Tibial nerve (tissue), 4 donors: ENCODE data around the gene MLLT10. TPM values are rescaled to one million over a fixed set of nuclear protein-coding genes. Genes with fewer than 3 reads are reported as not detected.

Experiments used
- DNase-seq, 2 donors: peaks; one replicate each; pipeline ENCODE4 v3.0.0-alpha.2; 2019; ENCODE audit warnings: low spot score in 2 of 2
- H3K27ac ChIP-seq, 4 donors: fragments of 200-600 bp; sonication (generic) in 3 of 4; one replicate each; pipeline ENCODE4 v1.5.1; 2017 to 2019; ENCODE audit warnings: mild to moderate bottlenecking in 1 of 4
- H3K27me3 ChIP-seq, 2 donors: fragments of 200-600 bp; sonication (generic) in 1 of 2; one replicate each; pipeline versions ENCODE4 v1.5.1 to v1.6.0; 2017 to 2019
- H3K36me3 ChIP-seq, 3 donors: fragments of 200-600 bp; sonication (generic); one replicate each; pipeline ENCODE4 v1.5.1; 2018 to 2019
- H3K4me1 ChIP-seq, 4 donors: fragments of 200-600 bp; sonication (generic) in 3 of 4; one replicate each; pipeline ENCODE4 v1.5.1; 2017 to 2019
- H3K4me3 ChIP-seq, 4 donors: fragments of 200-600 bp; sonication (generic) in 3 of 4; one replicate each; pipeline ENCODE4 v1.5.1; 2017 to 2019; ENCODE audit warnings: mild to moderate bottlenecking in 1 of 4, moderate library complexity in 1 of 4
- H3K9me3 ChIP-seq, 4 donors: fragments of 200-600 bp; sonication (generic) in 3 of 4; one replicate each; pipeline ENCODE4 v1.5.1; 2017 to 2019
- EP300 ChIP-seq, 2 donors: sonication (generic); formaldehyde crosslinking; IDR thresholded peaks; one replicate each; pipeline ENCODE4 v1.6.1; 2017; ENCODE audit warnings: antibody characterized with exemption in 2 of 2, mild to moderate bottlenecking in 1 of 2
- POLR2A ChIP-seq, 2 donors: fragments of 450-650 bp; IDR thresholded peaks; one replicate each; pipeline ENCODE4 v1.6.1; 2017; ENCODE audit warnings: antibody characterized with exemption in 2 of 2, mild to moderate bottlenecking in 2 of 2, moderate library complexity in 2 of 2
- WGBS, 2 donors: methylation state at CpG; one replicate each; pipeline ENCODE4 v1.1.5; 2018; 5-methylcytosine and 5-hydroxymethylcytosine counted together
- total RNA-seq, 4 donors: library from RNA; depleted of rRNA; stranded (reverse); fragments of >200 nt; gene quantifications; one replicate each; pipeline ENCODE4 v1.1.0, GENCODE V29; 2016
- TF ChIP-seq, protein P1 (sequence below), 5 experiments: fragments of 200-600 bp in 3 of 5; fragments of 450-650 bp in 2 of 5; sonication (generic) in 3 of 5; IDR thresholded peaks; one replicate each; pipeline ENCODE4 v1.5.1; 2016 to 2019; ENCODE audit warnings: antibody characterized with exemption in 5 of 5, mild to moderate bottlenecking in 3 of 5, moderate library complexity in 2 of 5

MLLT10 gene
- total RNA-seq, 4 donors from 2014 or later = 40.6 to 60.9 (median 47.5) TPM

- TF ChIP-seq POLR2A (IDR thresholded peaks at IDR 0.05) = no peak
- TF ChIP-seq, protein P1, sequence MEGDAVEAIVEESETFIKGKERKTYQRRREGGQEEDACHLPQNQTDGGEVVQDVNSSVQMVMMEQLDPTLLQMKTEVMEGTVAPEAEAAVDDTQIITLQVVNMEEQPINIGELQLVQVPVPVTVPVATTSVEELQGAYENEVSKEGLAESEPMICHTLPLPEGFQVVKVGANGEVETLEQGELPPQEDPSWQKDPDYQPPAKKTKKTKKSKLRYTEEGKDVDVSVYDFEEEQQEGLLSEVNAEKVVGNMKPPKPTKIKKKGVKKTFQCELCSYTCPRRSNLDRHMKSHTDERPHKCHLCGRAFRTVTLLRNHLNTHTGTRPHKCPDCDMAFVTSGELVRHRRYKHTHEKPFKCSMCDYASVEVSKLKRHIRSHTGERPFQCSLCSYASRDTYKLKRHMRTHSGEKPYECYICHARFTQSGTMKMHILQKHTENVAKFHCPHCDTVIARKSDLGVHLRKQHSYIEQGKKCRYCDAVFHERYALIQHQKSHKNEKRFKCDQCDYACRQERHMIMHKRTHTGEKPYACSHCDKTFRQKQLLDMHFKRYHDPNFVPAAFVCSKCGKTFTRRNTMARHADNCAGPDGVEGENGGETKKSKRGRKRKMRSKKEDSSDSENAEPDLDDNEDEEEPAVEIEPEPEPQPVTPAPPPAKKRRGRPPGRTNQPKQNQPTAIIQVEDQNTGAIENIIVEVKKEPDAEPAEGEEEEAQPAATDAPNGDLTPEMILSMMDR (IDR thresholded peaks at IDR 0.05) = no peak
- TF ChIP-seq EP300 (IDR thresholded peaks at IDR 0.05) = no peak
- no peak for DNase-seq
- H3K27me3 ChIP-seq = no peaks in the 10 kb centered on the region
- no peak overlapping the region for H3K4me3 ChIP-seq
- peaks cover 0 to 4% (median 0%) of the 10 kb centered on the region in 4 donors for H3K4me1 ChIP-seq
- peaks cover 0 to 16% (median 0%) of the 10 kb centered on the region in 3 donors for H3K36me3 ChIP-seq
- H3K27ac ChIP-seq = no peak overlapping the region
- H3K9me3 ChIP-seq = no peaks in the 10 kb centered on the region
Measured at GRCh38 chr10:21689881-21690280, 155.8 kb downstream of the MLLT10 start.

DNA sequence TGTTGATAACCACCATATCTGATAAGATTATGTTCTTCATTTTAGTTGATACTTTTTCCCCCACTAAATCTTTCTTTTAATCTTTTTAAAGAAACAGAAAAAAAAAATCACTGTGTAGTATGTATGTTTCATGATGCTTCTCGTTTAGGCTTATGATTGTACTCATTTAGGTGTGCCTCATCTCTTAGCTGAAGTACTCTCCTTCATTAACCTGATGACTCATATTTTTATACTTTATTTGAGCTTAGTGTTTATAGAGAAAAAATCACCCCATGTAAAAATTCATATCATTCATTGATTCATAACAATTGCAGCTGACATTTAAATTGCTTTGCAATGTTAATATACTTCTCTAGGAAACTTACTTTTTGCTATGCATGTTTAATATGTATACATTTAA lies 158.9 kb downstream of the MLLT10 start:
- H3K4me3 ChIP-seq = no peak overlapping the region

DNA sequence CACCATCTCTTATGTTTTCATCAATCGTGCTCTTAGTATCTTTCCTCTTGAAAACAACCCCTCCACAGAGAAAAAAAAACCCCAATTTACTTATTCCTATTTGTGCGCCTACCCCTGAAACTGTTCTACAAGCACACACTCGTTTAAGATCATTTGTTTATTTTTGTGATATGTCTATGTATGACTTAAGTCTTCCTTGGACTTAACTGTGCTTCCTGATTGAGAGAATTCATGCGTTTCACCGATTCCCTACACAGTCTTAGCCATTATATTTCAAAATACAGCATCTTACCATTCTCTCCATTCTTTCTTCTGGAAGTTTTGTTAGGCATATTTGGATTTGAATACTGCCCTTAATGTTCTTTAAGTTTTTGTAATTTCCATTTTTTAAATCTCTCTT lies 159.4 kb downstream of the MLLT10 start:
- no peak for DNase-seq
- WGBS, 2 donors = 84% methylated on average over 5 of the region's 5 CpGs
- H3K36me3 ChIP-seq = peaks cover 0 to 22% (median 0%) of the 10 kb centered on the region in 3 donors
- peaks cover 0 to 4% (median 0%) of the 10 kb centered on the region in 4 donors for H3K4me1 ChIP-seq
- TF ChIP-seq, protein P1 (IDR thresholded peaks at IDR 0.05) = no peak
- no peak for TF ChIP-seq EP300 (IDR thresholded peaks at IDR 0.05)
- no peak for TF ChIP-seq POLR2A (IDR thresholded peaks at IDR 0.05)
- no peaks in the 10 kb centered on the region for H3K9me3 ChIP-seq
- H3K4me3 ChIP-seq = no peak overlapping the region
- H3K27ac ChIP-seq = no peak overlapping the region
- H3K27me3 ChIP-seq = no peaks in the 10 kb centered on the region

More for the DNA sequence above, 158.9 kb downstream of the MLLT10 start:
- no peak for TF ChIP-seq EP300 (IDR thresholded peaks at IDR 0.05)
- no peak for TF ChIP-seq POLR2A (IDR thresholded peaks at IDR 0.05)
- TF ChIP-seq, protein P1 (IDR thresholded peaks at IDR 0.05) = no peak
- Histone ChIP-seq H3K36me3 (peaks cover 0 to 18% (median 0%) of the 10 kb centered on the region in 3 donors), H3K27me3 (no peaks in the 10 kb centered on the region), H3K4me1 (peaks cover 0 to 4% (median 0%) of the 10 kb centered on the region in 4 donors), H3K27ac (no peak overlapping the region), H3K9me3 (no peaks in the 10 kb centered on the region)
- DNase-seq = no peak
- WGBS, 2 donors = 85 to 89% methylated on average over 1 of the region's 1 CpG

- H3K4me3 ChIP-seq = no peak overlapping the region
- no peaks in the 10 kb centered on the region for H3K27me3 ChIP-seq
- peaks cover 0 to 4% (median 0%) of the 10 kb centered on the region in 4 donors for H3K4me1 ChIP-seq
- DNase-seq = no peak
- TF ChIP-seq POLR2A (IDR thresholded peaks at IDR 0.05) (no peak), EP300 (IDR thresholded peaks at IDR 0.05) (no peak)
- TF ChIP-seq, protein P1 (IDR thresholded peaks at IDR 0.05) = no peak
- H3K27ac ChIP-seq = no peak overlapping the region
- 65 to 72% methylated on average over 3 of the region's 3 CpGs for WGBS, 2 donors
- H3K36me3 ChIP-seq = peaks cover 0 to 34% (median 0%) of the 10 kb centered on the region in 3 donors
- peaks cover 0 to 11% (median 3%) of the 10 kb centered on the region in 4 donors for H3K9me3 ChIP-seq
Measured at GRCh38 chr10:21694631-21695030, 160.6 kb downstream of the MLLT10 start.

GRCh38 chr10:21696302-21696701 lies 162.3 kb downstream of the MLLT10 start:
- H3K4me1 ChIP-seq = peaks cover 0 to 4% (median 0%) of the 10 kb centered on the region in 4 donors
- no peak overlapping the region for H3K27ac ChIP-seq
- H3K36me3 ChIP-seq = peaks cover 0 to 36% (median 2%) of the 10 kb centered on the region in 3 donors
- H3K9me3 ChIP-seq = peaks cover 0 to 27% (median 8%) of the 10 kb centered on the region in 4 donors
- H3K27me3 ChIP-seq = no peaks in the 10 kb centered on the region
- TF ChIP-seq, protein P1 (IDR thresholded peaks at IDR 0.05) = no peak
- TF ChIP-seq POLR2A (IDR thresholded peaks at IDR 0.05) (no peak), EP300 (IDR thresholded peaks at IDR 0.05) (no peak)
- DNase-seq = no peak
- H3K4me3 ChIP-seq = no peak overlapping the region
